DOHH2 (cell line): ENCODE results near the gene BBS12.

Source experiments
- H3F3A ChIP-seq: fragments of 200-600 bp; sonication (generic), shearing (Covaris generic); 2 replicates; pipeline ENCODE4 v1.6.0; 2016; ENCODE audit warnings: antibody characterized with exemption, mild to moderate bottlenecking; ENCODE audit not compliant: control insufficient read depth, insufficient read depth
- H3K27ac ChIP-seq: fragments of 200-600 bp; sonication (generic); 2 replicates; pipeline ENCODE4 v1.5.1; 2014; ENCODE audit warnings: low read depth, mild to moderate bottlenecking, low read length, moderate library complexity
- H3K27me3 ChIP-seq: fragments of 200-600 bp; sonication (generic); 2 replicates; pipeline ENCODE4 v1.6.1; 2014; ENCODE audit warnings: mild to moderate bottlenecking, low read length, mixed read lengths; ENCODE audit not compliant: control insufficient read depth
- H3K36me3 ChIP-seq: fragments of 200-600 bp; sonication (generic); 2 replicates; pipeline ENCODE4 v1.6.1; 2014; ENCODE audit warnings: mild to moderate bottlenecking, low read length, moderate library complexity, mixed read lengths; ENCODE audit not compliant: control insufficient read depth
- H3K4me1 ChIP-seq: fragments of 200-600 bp; sonication (generic); 2 replicates; pipeline ENCODE4 v1.6.1; 2014; ENCODE audit warnings: mild to moderate bottlenecking, low read length, mixed read lengths; ENCODE audit not compliant: control insufficient read depth
- H3K4me2 ChIP-seq: fragments of 200-600 bp; sonication (generic); 2 replicates; pipeline ENCODE4 v1.6.0; 2014; ENCODE audit warnings: mild to moderate bottlenecking, low read length, moderate library complexity
- H3K4me3 ChIP-seq: fragments of 200-600 bp; sonication (generic); 2 replicates; pipeline ENCODE4 v1.5.1; 2014; ENCODE audit warnings: mild to moderate bottlenecking, low read length, mixed read lengths
- H3K79me2 ChIP-seq: fragments of 200-600 bp; sonication (generic); 2 replicates; pipeline ENCODE4 v1.6.1; 2014; ENCODE audit warnings: mild to moderate bottlenecking, low read length, mixed read lengths; ENCODE audit not compliant: control insufficient read depth
- H3K9me2 ChIP-seq: fragments of 200-600 bp; sonication (generic); replicated peaks from 2 replicates; pipeline ENCODE4 v1.6.1; 2014; ENCODE audit warnings: mild to moderate bottlenecking, low read length, mixed read lengths; ENCODE audit not compliant: control insufficient read depth
- H3K9me3 ChIP-seq: fragments of 200-600 bp; sonication (generic); 2 replicates; pipeline ENCODE4 v1.6.1; 2014; ENCODE audit warnings: antibody characterized with exemption, low read length, mixed read lengths; ENCODE audit not compliant: control insufficient read depth, insufficient read depth
- H4K20me1 ChIP-seq: fragments of 200-600 bp; sonication (generic); 2 replicates; pipeline ENCODE4 v1.6.0; 2014; ENCODE audit warnings: low read depth, mild to moderate bottlenecking, antibody characterized with exemption, low read length, moderate library complexity; ENCODE audit not compliant: control insufficient read depth, insufficient read depth
- EZH2phosphoT487 ChIP-seq: fragments of 200-600 bp; sonication (generic); IDR thresholded peaks from 2 replicates; pipeline ENCODE4 v1.6.1; 2017; ENCODE audit warnings: borderline replicate concordance, mild to moderate bottlenecking, antibody characterized with exemption, low read length, moderate library complexity, mixed read lengths
- TF ChIP-seq, protein P1 (sequence below): fragments of 200-600 bp; sonication (generic); IDR thresholded peaks from one replicate; pipeline ENCODE4 v1.5.1; 2014; ENCODE audit warnings: antibody characterized with exemption, mild to moderate bottlenecking, low read depth, low read length; ENCODE audit not compliant: poor library complexity, severe bottlenecking

Gene BBS12

DNA sequence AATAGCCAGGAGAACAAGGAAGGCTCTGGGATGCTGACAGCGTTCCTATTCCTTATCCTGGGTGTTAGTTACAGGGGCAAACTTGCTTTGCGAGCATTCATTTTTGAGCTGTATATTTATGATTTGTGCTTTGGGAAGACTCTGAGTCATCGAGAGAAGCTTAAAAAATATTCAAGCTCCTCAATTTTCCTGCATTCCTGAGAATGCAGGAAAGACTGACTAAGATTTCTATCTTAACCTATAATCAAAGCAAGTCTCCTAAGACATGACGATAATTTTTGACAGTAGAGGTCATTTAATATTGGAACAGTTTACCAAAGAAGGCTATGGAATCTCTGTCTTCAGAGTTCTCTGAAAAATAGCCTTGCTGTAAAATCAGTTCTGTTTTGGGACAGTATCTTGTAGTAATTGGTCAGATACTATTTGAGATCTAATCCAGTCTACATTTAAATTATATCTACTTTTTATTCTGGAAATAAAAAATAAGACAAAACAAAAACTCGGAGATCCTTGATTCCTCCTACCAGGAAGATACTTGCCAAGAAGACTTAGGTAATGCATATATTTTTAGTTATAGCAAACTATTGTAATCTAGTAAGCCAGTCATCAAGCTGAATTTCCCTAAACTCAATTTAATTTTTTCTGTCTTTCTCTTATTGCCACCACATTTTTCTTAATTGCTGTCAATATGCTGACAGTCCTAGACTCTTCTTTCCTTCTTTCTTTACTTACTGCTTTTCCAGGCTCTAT lies 31.7 kb downstream of the BBS12 start:
- H3K79me2 ChIP-seq, result no peaks in the 10 kb centered on the region
- no peaks in the 10 kb centered on the region for H3K9me2 ChIP-seq
- no peaks in the 10 kb centered on the region for H4K20me1 ChIP-seq
- H3K4me2 ChIP-seq, result no peak overlapping the region
- H3F3A ChIP-seq, result no peaks in the 10 kb centered on the region
- peaks cover 7% of the 10 kb centered on the region for H3K4me1 ChIP-seq
- no peak overlapping the region for H3K27ac ChIP-seq
- no peaks in the 10 kb centered on the region for H3K36me3 ChIP-seq
- H3K9me3 ChIP-seq, result no peaks in the 10 kb centered on the region
- TF ChIP-seq, protein P1, sequence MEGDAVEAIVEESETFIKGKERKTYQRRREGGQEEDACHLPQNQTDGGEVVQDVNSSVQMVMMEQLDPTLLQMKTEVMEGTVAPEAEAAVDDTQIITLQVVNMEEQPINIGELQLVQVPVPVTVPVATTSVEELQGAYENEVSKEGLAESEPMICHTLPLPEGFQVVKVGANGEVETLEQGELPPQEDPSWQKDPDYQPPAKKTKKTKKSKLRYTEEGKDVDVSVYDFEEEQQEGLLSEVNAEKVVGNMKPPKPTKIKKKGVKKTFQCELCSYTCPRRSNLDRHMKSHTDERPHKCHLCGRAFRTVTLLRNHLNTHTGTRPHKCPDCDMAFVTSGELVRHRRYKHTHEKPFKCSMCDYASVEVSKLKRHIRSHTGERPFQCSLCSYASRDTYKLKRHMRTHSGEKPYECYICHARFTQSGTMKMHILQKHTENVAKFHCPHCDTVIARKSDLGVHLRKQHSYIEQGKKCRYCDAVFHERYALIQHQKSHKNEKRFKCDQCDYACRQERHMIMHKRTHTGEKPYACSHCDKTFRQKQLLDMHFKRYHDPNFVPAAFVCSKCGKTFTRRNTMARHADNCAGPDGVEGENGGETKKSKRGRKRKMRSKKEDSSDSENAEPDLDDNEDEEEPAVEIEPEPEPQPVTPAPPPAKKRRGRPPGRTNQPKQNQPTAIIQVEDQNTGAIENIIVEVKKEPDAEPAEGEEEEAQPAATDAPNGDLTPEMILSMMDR, result no peak
- no peak for TF ChIP-seq EZH2phosphoT487
- H3K4me3 ChIP-seq, result no peak overlapping the region
- 0 out of 2 replicates have a peak, but pooled peaks cover 2% of the 10 kb centered on the region for H3K27me3 ChIP-seq

DNA sequence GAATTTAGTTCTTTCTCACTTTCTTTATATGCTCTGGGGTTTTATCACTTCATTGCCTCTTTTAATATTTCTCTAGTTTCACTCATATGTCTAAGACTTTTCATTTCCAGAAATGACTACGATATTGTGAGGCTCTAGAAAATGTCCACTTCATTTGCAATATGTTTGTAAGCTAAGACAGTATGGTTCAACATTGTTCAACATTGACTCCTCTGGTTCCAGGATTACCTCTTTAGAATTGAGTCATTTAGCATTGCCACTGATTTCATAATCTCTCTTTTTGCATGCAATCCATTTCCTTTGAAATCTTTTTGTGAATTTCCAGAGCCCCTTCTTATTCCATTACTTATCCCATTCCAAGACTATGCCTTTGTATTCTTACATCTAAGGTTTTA lies 32.3 kb downstream of the BBS12 start:
- Histone ChIP-seq H3K36me3 (no peaks in the 10 kb centered on the region), H4K20me1 (no peaks in the 10 kb centered on the region), H3K4me2 (no peak overlapping the region), H3K79me2 (no peaks in the 10 kb centered on the region), H3K27me3 (0 out of 2 replicates have a peak, but pooled peaks cover 2% of the 10 kb centered on the region), H3K9me2 (no peaks in the 10 kb centered on the region), H3K4me1 (peaks cover 7% of the 10 kb centered on the region), H3K27ac (no peak overlapping the region), H3K9me3 (no peaks in the 10 kb centered on the region), H3K4me3 (no peak overlapping the region), H3F3A (no peaks in the 10 kb centered on the region)
- TF ChIP-seq, protein P1, result no peak
- no peak for TF ChIP-seq EZH2phosphoT487

DNA sequence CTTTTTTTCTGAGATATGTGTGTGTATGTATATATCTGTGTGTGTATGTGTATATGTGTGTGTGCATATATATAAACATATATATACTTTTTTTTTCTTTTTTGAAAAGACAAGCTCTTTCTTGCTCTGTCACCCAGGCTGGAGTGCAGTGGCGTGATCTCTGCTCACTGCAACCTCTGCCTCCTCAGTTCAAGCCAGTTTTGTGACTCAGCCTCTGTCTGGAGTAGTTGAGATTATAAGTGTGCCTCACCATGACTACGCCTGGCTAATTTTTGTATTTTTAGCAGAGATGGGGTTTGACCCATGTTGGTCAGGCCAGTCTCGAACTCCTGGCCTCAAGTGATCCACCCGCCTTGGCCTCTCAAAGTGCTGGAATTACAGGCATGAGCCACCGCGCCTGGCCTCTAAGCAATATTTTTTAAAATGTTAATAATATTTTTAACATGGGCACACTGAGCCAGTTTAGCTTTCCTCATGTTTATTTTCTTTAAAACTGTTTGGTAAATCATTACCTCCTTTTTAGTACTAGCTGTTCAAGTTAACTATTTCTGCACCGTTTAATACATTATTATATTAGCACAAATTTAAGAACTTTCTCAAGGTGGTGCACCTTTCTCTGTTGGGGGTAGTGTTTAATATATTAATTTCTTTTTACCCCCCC lies 33.3 kb downstream of the BBS12 start:
- Histone ChIP-seq H3K9me3 (no peaks in the 10 kb centered on the region), H3K79me2 (no peaks in the 10 kb centered on the region), H3F3A (no peaks in the 10 kb centered on the region), H3K4me3 (no peak overlapping the region), H3K4me2 (no peak overlapping the region), H3K27ac (no peak overlapping the region), H3K4me1 (peaks cover 7% of the 10 kb centered on the region), H3K9me2 (no peaks in the 10 kb centered on the region), H4K20me1 (no peaks in the 10 kb centered on the region), H3K36me3 (no peaks in the 10 kb centered on the region), H3K27me3 (0 out of 2 replicates have a peak, but pooled peaks cover 2% of the 10 kb centered on the region)
- TF ChIP-seq, protein P1, result no peak
- no peak for TF ChIP-seq EZH2phosphoT487
